ENCODE data around the gene EIF4EBP3. TPM values are rescaled to one million over a fixed set of nuclear protein-coding genes. Genes with fewer than 3 reads are reported as not detected.
A peak's percentile ranks its signal among the peaks of the same experiment; 100 is the strongest.

Gene EIF4EBP3
- total and polyA plus RNA-seq, 4 donors, result 5.2 to 69.5 (median 20.4) TPM

- H3K36me3 ChIP-seq (ENCODE audit: control insufficient read depth in 4 of 4, insufficient read depth in 4 of 4, low read length in 4 of 4), result peaks cover 0 to 34% (median 18%) of the 10 kb centered on the region in 4 donors
- 0 to 1% methylated on average over 69 to 74 of the region's 74 CpGs for WGBS, 2 donors
- H3K4me3 ChIP-seq, result peak within 1 kb of the TSS; percentile 81
- H3K27ac ChIP-seq (ENCODE audit: low read depth in 1 of 2, low read length in 1 of 2), result peak within 1 kb of the TSS; percentile 76 to 95
- peak; percentile 97 to 99 (median 98) for DNase-seq
- ATAC-seq (ENCODE audit: insufficient read depth, low FRiP score), result peak; percentile 92
- no peak for TF ChIP-seq CTCF (IDR thresholded peaks at IDR 0.05; ENCODE audit: control extremely low read depth, extremely low read depth)
- H3K9me3 ChIP-seq (ENCODE audit: control insufficient read depth in 4 of 4, insufficient read depth in 3 of 4, low read length in 3 of 4), result no peaks in the 10 kb centered on the region
- no peaks in the 10 kb centered on the region for H3K27me3 ChIP-seq (ENCODE audit: control insufficient read depth in 3 of 3, insufficient read depth in 3 of 3, low read length in 2 of 3)
- peak within 1 kb of the TSS; percentile 35 to 81 for H3K9ac ChIP-seq (ENCODE audit: insufficient read depth in 1 of 2, low read length in 2 of 2)
- peaks cover 5 to 34% (median 14%) of the 10 kb centered on the region in 5 donors for H3K4me1 ChIP-seq (ENCODE audit: control insufficient read depth in 5 of 5, insufficient read depth in 5 of 5, low read length in 5 of 5)
Measured at GRCh38 chr5:140564196-140565023, 16.9 kb downstream of the EIF4EBP3 start, which contains the start of the genes APBB3 and SLC35A4. APBB3 (minus strand) TSS chr5:140564598; CDS start chr5:140564245, 353 bp downstream. SLC35A4 (plus strand) TSS chr5:140564828; CDS start chr5:140567170, 2,342 bp downstream.

DNA sequence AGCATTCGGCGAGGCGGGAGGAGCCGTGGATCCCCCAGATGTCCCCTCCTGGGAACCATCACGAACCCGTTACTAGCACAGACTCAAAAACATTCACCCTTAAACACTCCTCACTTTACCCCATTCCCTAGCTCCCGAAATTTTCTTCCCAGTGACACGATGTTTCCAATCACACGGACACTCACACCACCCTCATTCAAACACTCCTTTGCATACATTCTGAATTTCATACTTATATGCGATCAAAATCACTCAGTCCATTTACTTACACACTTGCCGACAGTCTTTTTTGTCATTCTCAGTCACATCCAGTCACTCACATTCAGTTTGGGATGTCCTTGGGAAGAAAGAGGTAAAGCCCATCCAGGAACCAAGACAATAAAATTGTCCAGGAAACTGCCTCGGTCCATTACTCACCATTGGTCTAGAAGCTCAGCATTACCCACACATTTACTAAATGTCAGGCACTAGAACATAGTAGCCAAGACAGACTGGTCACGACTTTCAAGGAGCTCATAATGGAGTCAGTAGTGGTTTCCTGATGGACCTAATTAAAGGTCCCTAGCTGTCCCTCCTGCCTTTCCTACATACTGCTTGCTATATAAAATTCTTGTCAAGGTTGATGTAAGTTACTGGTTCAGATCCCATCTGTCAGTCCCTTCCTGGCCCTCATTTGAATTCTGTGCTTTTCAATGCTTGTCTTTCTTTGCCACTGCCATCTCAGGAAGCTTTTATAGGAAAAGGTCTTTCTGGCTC is 17.7 kb downstream of the EIF4EBP3 start:
- Histone ChIP-seq H3K9me3 (ENCODE audit: control insufficient read depth in 4 of 4, insufficient read depth in 3 of 4, low read length in 3 of 4) (no peaks in the 10 kb centered on the region), H3K36me3 (ENCODE audit: control insufficient read depth in 4 of 4, insufficient read depth in 4 of 4, low read length in 4 of 4) (peaks cover 0 to 34% (median 18%) of the 10 kb centered on the region in 4 donors), H3K9ac (ENCODE audit: insufficient read depth in 1 of 2, low read length in 2 of 2) (peak overlapping the region; percentile 35 to 81), H3K4me1 (ENCODE audit: control insufficient read depth in 5 of 5, insufficient read depth in 5 of 5, low read length in 5 of 5) (peaks cover 5 to 38% (median 14%) of the 10 kb centered on the region in 5 donors), H3K27me3 (ENCODE audit: control insufficient read depth in 3 of 3, insufficient read depth in 3 of 3, low read length in 2 of 3) (no peaks in the 10 kb centered on the region), H3K4me3 (peak overlapping the region; percentile 81), H3K27ac (ENCODE audit: low read depth in 1 of 2, low read length in 1 of 2) (peak overlapping the region; percentile 76 to 95)
- no peak for TF ChIP-seq CTCF (IDR thresholded peaks at IDR 0.05; ENCODE audit: control extremely low read depth, extremely low read depth)
- DNase-seq (no peak), ATAC-seq (ENCODE audit: insufficient read depth, low FRiP score) (no peak)
- 5 to 12% methylated on average over 13 of the region's 13 CpGs for WGBS, 2 donors

- no peak for TF ChIP-seq CTCF (IDR thresholded peaks at IDR 0.05; ENCODE audit: control extremely low read depth, extremely low read depth)
- DNase-seq (no peak), ATAC-seq (ENCODE audit: insufficient read depth, low FRiP score) (peak; percentile 13)
- H3K27me3 ChIP-seq (ENCODE audit: control insufficient read depth in 3 of 3, insufficient read depth in 3 of 3, low read length in 2 of 3), result no peaks in the 10 kb centered on the region
- H3K9ac ChIP-seq (ENCODE audit: insufficient read depth in 1 of 2, low read length in 2 of 2), result no peak overlapping the region
- H3K9me3 ChIP-seq (ENCODE audit: control insufficient read depth in 4 of 4, insufficient read depth in 3 of 4, low read length in 3 of 4), result no peaks in the 10 kb centered on the region
- H3K36me3 ChIP-seq (ENCODE audit: control insufficient read depth in 4 of 4, insufficient read depth in 4 of 4, low read length in 4 of 4), result peaks cover 0 to 30% (median 18%) of the 10 kb centered on the region in 4 donors
- 59 to 84% methylated on average over 4 of the region's 4 CpGs for WGBS, 2 donors
- H3K27ac ChIP-seq (ENCODE audit: low read depth in 1 of 2, low read length in 1 of 2), result peak overlapping the region in 1 of 2 donors; percentile 26
- no peak overlapping the region for H3K4me3 ChIP-seq
- H3K4me1 ChIP-seq (ENCODE audit: control insufficient read depth in 5 of 5, insufficient read depth in 5 of 5, low read length in 5 of 5), result peaks cover 5 to 38% (median 14%) of the 10 kb centered on the region in 5 donors
Measured at GRCh38 chr5:140565780-140566095, 18.3 kb downstream of the EIF4EBP3 start.
